Left ventricle myocardium inferior (tissue), 1 donor: ENCODE data around the gene CHAD. TPM values are rescaled to one million over a fixed set of nuclear protein-coding genes. Genes with fewer than 3 reads are reported as not detected.
"Not testable (repeated sequence)": the region's sequence is repeated elsewhere in the genome, so short reads cannot be mapped to it uniquely, and the experiment has no call there.

Experiments used
- DNase-seq: peaks from one replicate; pipeline ENCODE4 v3.0.0-alpha.2; 2020
- H3K27ac ChIP-seq: fragments of 200-600 bp; replicated peaks from 2 replicates; pipeline ENCODE4 v1.8.0; 2021
- H3K27me3 ChIP-seq: fragments of 200-600 bp; 2 replicates; pipeline ENCODE4 v1.8.0; 2021; ENCODE audit warnings: low read depth
- H3K36me3 ChIP-seq: fragments of 200-600 bp; 2 replicates; pipeline ENCODE4 v1.8.0; 2021
- H3K4me1 ChIP-seq: fragments of 200-600 bp; 2 replicates; pipeline ENCODE4 v1.8.0; 2021
- H3K4me3 ChIP-seq: fragments of 200-600 bp; 2 replicates; pipeline ENCODE4 v1.8.0; 2021; ENCODE audit warnings: mild to moderate bottlenecking, moderate library complexity
- H3K9me3 ChIP-seq: fragments of 200-600 bp; replicated peaks from 2 replicates; pipeline ENCODE4 v1.8.0; 2021
- CTCF ChIP-seq: fragments of 200-600 bp; IDR thresholded peaks from 2 replicates; pipeline ENCODE4 v1.8.0; 2021; ENCODE audit warnings: antibody characterized with exemption, mild to moderate bottlenecking, borderline replicate concordance
- intact Hi-C: fragments of 100-400 bp; cut with micrococcal nuclease; formaldehyde crosslinking; loops from one replicate; pipeline ENCODE4 v1.11.0; 2022
- total RNA-seq: library from RNA; stranded (reverse); fragmentation: NEBNext Ultra II Directional; extraction: Animal tissue kit (Norgen Biotek cat#: 25700); gene quantifications from one replicate; pipeline ENCODE4 v1.2.1, GENCODE V29; 2021
- donor health status: DM: no; HTN: yes; CAD: no; lungs with severe emphysema.

CHAD gene
- total RNA-seq, 1 donor from 2014 or later, result not detected

DNA sequence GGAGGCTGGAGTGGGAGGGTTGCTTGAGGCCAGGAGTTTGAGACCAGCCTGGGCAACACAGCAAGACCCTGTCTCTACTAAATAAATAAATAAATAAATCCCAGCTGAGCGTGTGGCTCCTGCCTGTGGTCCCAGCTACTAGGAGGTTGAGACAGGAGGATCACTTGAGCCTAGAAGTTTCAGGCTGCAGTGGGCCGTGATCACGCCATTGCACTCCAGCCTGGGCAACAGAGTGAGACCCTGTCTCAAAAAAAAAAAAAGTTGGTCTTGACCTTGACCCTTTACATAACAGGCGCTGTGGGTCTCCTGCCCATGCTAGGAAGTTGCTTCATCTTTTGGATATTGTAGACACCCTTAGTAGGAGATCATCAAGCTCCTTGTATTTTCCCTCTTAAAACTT, 31.3 kb downstream of the CHAD start:
- Histone ChIP-seq H3K4me3 (no peak overlapping the region), H3K27ac (no peak overlapping the region), H3K27me3 (no peaks in the 10 kb centered on the region), H3K36me3 (no peaks in the 10 kb centered on the region), H3K9me3 (no peaks in the 10 kb centered on the region), H3K4me1 (no peaks in the 10 kb centered on the region)
- TF ChIP-seq CTCF, result no peak
- intact Hi-C loops, result no loop called here
- no peak for DNase-seq

DNA sequence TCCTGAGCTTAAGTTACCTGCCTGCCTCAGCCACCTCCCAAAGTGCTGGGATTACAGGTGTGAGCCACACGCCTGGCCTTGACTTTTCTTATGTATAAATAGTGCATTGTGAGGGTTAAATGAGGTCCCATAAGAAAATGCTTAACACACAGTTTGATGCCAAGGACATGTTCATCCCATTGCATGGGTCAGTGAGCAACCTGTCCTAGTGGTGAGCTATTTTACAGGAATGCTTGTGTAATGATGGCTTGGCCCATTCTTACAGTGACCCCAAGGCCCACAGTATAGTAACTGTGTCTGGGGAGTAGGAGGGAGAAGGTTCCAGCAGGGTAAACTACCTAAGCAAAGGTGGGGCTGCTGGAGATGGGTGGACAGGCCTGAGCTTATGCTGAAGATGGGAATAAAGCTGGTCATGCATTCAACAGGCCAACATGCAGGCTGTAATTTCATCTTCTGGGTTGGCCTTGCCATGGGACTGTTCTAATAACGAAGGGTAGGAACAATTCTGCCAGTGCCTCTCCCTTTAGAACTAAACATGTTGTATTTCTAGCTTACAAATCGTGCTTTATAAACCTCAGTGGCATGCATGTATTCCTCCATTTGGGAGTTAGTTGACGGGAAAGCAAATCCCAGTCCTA, 36.4 kb downstream of the CHAD start:
- Histone ChIP-seq H3K4me3 (no peak overlapping the region), H3K27ac (no peak overlapping the region), H3K27me3 (no peaks in the 10 kb centered on the region), H3K9me3 (no peaks in the 10 kb centered on the region), H3K36me3 (no peaks in the 10 kb centered on the region), H3K4me1 (peaks cover 10% of the 10 kb centered on the region)
- DNase-seq, result no peak
- intact Hi-C loops, result no loop called here
- TF ChIP-seq CTCF, result no peak

DNA sequence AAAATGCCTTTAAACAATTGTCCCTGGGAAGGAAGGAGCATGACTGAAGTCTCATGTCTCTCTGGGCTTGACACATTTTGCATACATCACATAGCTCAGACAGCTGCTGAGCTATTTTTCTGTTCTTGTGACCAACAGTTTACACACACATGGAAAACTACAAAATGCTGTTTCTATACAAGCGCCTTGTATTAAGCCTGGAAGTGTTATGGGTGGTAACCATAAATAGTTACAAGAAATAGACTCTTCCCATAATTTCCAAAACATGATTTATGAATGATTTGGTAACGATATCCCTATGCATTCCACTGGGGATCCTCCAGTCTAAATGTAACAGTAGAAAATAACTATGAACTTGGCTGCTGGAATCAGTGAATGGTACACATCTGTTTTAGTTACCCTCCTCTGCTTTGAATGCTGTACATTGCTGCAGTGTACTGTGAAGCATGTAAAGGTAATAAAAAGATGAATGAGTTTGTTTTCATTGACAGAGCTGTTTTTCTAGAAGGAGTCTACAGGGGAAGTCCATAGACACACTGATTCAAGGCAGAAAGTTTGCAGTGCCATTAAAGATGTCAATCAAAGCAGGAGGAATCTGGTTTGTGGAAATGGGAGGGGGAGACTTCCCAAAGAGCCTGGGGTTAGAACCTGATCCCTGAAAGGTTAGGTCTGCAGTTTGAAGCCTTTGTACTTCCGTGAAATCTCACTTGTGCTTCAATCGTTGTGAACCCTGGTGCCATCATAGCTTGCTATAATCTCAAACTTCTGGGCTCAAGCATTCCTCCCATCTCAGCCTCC, 37.7 kb downstream of the CHAD start:
- no peak for TF ChIP-seq CTCF
- H3K9me3 ChIP-seq, result no peaks in the 10 kb centered on the region
- no peaks in the 10 kb centered on the region for H3K27me3 ChIP-seq
- intact Hi-C loops, result no loop called here
- H3K4me1 ChIP-seq, result peaks cover 22% of the 10 kb centered on the region
- no peak overlapping the region for H3K4me3 ChIP-seq
- no peak overlapping the region for H3K27ac ChIP-seq
- H3K36me3 ChIP-seq, result no peaks in the 10 kb centered on the region
- no peak for DNase-seq

GRCh38 chr17:50429793-50430192, 38.9 kb downstream of the CHAD start:
- TF ChIP-seq CTCF, result no peak
- no peak overlapping the region for H3K4me3 ChIP-seq
- H3K36me3 ChIP-seq, result no peaks in the 10 kb centered on the region
- H3K27me3 ChIP-seq, result no peaks in the 10 kb centered on the region
- no peak for DNase-seq
- no peaks in the 10 kb centered on the region for H3K9me3 ChIP-seq
- peaks cover 35% of the 10 kb centered on the region for H3K4me1 ChIP-seq
- intact Hi-C loops, result no loop called here
- H3K27ac ChIP-seq, result no peak overlapping the region

DNA sequence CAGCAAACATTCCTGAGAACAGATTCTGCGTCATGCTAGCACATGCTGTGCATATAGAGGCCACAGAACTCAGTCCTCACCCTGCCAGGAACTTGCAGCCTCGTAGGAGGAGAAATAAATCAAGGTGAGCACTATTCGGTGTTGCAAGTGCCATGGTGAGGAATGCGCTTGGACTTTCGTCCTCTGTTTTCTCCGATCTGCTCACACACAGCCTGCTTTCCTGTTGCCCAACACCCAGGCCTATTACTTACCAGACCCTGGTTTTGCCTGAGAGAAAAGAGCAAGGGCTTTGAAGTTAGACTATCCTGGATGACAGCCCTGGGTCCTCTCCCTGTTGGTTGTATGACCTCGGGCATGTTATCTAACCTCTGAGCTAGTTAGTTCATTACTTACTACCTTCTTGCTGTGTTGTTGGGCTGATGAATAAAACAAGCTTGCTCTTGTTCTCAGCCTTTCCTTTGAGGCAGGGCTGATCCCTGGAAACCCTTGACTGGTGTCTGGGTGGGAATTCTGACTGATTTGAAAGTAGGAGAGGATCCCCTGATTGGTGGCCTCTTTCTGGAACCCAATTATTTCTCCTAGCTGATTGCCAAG, 39.8 kb downstream of the CHAD start:
- H3K36me3 ChIP-seq, result no peaks in the 10 kb centered on the region
- no peaks in the 10 kb centered on the region for H3K27me3 ChIP-seq
- intact Hi-C loops, result no loop called here
- no peak for TF ChIP-seq CTCF
- DNase-seq, result no peak
- H3K9me3 ChIP-seq, result no peaks in the 10 kb centered on the region
- peaks cover 37% of the 10 kb centered on the region for H3K4me1 ChIP-seq
- H3K27ac ChIP-seq, result no peak overlapping the region
- H3K4me3 ChIP-seq, result no peak overlapping the region

DNA sequence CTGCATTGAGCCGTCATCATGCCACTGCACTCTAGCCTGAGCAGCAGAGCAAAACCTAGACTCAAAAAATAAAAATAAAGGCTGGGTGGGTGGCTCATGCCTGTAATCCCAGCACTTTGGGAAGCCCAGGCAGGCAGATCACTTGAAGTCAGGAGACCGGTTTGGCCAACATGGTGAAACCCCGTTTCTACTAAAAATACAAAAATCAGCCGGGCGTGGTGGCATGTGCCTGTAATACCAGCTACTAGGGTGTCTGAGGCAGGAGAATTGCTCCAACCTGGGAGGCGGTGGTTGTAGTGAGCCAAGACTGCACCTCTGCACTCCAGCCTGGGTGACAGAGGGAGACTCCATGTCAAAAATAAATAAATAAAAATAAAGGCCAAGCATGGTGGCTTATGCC, 40.6 kb downstream of the CHAD start:
- peaks cover 37% of the 10 kb centered on the region for H3K4me1 ChIP-seq
- H3K4me3 ChIP-seq, H3K9me3 ChIP-seq, DNase-seq, H3K36me3 ChIP-seq, H3K27me3 ChIP-seq, H3K27ac ChIP-seq, intact Hi-C loops: not testable (repeated sequence)
